Uterus (tissue), 2 donors: ENCODE results near the gene ZC3H4.

ENCODE experiments used
- POLR2A ChIP-seq, 2 donors: fragments of 450-650 bp; IDR thresholded peaks; one replicate each; pipeline ENCODE4 v1.6.1; 2016; ENCODE audit warnings: antibody characterized with exemption in 2 of 2, mild to moderate bottlenecking in 1 of 2, moderate library complexity in 1 of 2
- TF ChIP-seq, protein P1 (sequence below), 4 experiments: fragments of 200-600 bp in 2 of 4; fragments of 450-650 bp in 2 of 4; sonication (generic) in 2 of 4; IDR thresholded peaks; one replicate each; pipeline ENCODE4 v1.5.1; 2016 to 2019; ENCODE audit warnings: antibody characterized with exemption in 4 of 4, mild to moderate bottlenecking in 2 of 4, moderate library complexity in 1 of 4

GRCh38 chr19:47109177-47109540, 4.4 kb downstream of the ZC3H4 start:
- TF ChIP-seq, protein P1, sequence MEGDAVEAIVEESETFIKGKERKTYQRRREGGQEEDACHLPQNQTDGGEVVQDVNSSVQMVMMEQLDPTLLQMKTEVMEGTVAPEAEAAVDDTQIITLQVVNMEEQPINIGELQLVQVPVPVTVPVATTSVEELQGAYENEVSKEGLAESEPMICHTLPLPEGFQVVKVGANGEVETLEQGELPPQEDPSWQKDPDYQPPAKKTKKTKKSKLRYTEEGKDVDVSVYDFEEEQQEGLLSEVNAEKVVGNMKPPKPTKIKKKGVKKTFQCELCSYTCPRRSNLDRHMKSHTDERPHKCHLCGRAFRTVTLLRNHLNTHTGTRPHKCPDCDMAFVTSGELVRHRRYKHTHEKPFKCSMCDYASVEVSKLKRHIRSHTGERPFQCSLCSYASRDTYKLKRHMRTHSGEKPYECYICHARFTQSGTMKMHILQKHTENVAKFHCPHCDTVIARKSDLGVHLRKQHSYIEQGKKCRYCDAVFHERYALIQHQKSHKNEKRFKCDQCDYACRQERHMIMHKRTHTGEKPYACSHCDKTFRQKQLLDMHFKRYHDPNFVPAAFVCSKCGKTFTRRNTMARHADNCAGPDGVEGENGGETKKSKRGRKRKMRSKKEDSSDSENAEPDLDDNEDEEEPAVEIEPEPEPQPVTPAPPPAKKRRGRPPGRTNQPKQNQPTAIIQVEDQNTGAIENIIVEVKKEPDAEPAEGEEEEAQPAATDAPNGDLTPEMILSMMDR (IDR thresholded peaks at IDR 0.05), result no peak
- no peak for TF ChIP-seq POLR2A (IDR thresholded peaks at IDR 0.05)
